ENCODE data around the gene INPP5B. TPM values are rescaled to one million over a fixed set of nuclear protein-coding genes. Genes with fewer than 3 reads are reported as not detected.
A peak's percentile ranks its signal among the peaks of the same experiment; 100 is the strongest.

Gene INPP5B
- total RNA-seq, 3 donors from 2014 or later = 21.5 to 37.9 (median 28.1) TPM

GRCh38 chr1:37865348-37866120 lies 81.3 kb downstream of the INPP5B start:
- Histone ChIP-seq H3K36me3 (ENCODE audit: low read depth) (no peaks in the 10 kb centered on the region), H3K4me1 (ENCODE audit: low read depth) (no peaks in the 10 kb centered on the region), H3K9me3 (no peaks in the 10 kb centered on the region), H3K4me3 (no peak overlapping the region)
- DNase-seq (no peak), ATAC-seq (no peak)
- intact Hi-C loops (cut with DNase I, micrococcal nuclease) = no loop called here
- TF ChIP-seq, protein P1, sequence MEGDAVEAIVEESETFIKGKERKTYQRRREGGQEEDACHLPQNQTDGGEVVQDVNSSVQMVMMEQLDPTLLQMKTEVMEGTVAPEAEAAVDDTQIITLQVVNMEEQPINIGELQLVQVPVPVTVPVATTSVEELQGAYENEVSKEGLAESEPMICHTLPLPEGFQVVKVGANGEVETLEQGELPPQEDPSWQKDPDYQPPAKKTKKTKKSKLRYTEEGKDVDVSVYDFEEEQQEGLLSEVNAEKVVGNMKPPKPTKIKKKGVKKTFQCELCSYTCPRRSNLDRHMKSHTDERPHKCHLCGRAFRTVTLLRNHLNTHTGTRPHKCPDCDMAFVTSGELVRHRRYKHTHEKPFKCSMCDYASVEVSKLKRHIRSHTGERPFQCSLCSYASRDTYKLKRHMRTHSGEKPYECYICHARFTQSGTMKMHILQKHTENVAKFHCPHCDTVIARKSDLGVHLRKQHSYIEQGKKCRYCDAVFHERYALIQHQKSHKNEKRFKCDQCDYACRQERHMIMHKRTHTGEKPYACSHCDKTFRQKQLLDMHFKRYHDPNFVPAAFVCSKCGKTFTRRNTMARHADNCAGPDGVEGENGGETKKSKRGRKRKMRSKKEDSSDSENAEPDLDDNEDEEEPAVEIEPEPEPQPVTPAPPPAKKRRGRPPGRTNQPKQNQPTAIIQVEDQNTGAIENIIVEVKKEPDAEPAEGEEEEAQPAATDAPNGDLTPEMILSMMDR (IDR thresholded peaks at IDR 0.05) = no peak

DNA sequence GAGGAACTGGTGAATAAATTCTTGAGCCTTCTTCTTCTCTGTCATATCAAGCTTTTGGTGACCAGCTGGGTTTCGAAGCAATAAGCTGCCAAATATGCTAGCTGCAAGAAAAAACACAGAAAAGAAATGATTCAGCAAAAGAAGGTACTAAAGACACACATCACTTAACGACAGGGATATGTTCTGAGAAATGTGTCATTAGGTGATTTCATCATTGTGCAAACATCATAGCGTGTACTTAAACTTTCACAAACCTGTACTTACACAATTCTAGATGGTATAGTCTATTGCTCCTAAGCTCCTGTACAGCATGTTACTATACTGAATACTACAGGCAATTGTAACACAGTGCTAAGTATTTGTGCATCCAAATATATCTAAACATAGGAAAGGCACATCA lies 84.5 kb downstream of the INPP5B start:
- intact Hi-C loops (cut with DNase I, micrococcal nuclease) = no loop called here
- Histone ChIP-seq H3K4me1 (ENCODE audit: low read depth) (peaks cover 10% of the 10 kb centered on the region), H3K4me3 (no peak overlapping the region), H3K9me3 (no peaks in the 10 kb centered on the region), H3K36me3 (ENCODE audit: low read depth) (no peaks in the 10 kb centered on the region)
- DNase-seq (no peak), ATAC-seq (no peak)
- TF ChIP-seq, protein P1 (IDR thresholded peaks at IDR 0.05) = no peak

GRCh38 chr1:37861151-37861550 lies 85.7 kb downstream of the INPP5B start:
- intact Hi-C loops (cut with DNase I, micrococcal nuclease) = no loop called here
- DNase-seq (no peak), ATAC-seq (no peak)
- TF ChIP-seq, protein P1 (IDR thresholded peaks at IDR 0.05) = no peak
- Histone ChIP-seq H3K36me3 (ENCODE audit: low read depth) (no peaks in the 10 kb centered on the region), H3K4me1 (ENCODE audit: low read depth) (peaks cover 19% of the 10 kb centered on the region), H3K9me3 (no peaks in the 10 kb centered on the region), H3K4me3 (no peak overlapping the region)

DNA sequence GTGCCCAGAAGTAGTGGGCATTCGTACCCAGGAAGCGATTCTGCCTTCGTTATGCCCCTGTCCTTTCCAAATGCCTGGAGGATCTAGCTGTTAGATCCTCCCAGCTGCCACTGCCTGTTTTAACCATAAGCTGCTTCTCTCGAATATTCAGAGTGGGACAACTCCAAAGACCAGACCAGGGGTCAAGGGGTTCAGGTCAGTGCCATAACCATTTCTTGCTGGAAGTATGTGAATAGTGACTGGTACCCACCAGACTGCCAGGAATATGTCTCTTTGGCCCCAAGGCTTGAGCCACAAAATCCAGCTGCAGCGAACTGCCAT lies 86.5 kb downstream of the INPP5B start:
- Histone ChIP-seq H3K4me1 (ENCODE audit: low read depth) (peaks cover 23% of the 10 kb centered on the region), H3K9me3 (no peaks in the 10 kb centered on the region), H3K4me3 (peak overlapping the region; percentile 79), H3K36me3 (ENCODE audit: low read depth) (no peaks in the 10 kb centered on the region)
- no peak for DNase-seq
- no peak for ATAC-seq
- intact Hi-C loops (cut with DNase I, micrococcal nuclease) = no loop called here
- TF ChIP-seq, protein P1 (IDR thresholded peaks at IDR 0.05) = no peak

- Histone ChIP-seq H3K9me3 (no peaks in the 10 kb centered on the region), H3K36me3 (ENCODE audit: low read depth) (no peaks in the 10 kb centered on the region), H3K4me3 (peak within 1 kb of the TSS; percentile 79), H3K4me1 (ENCODE audit: low read depth) (peaks cover 26% of the 10 kb centered on the region)
- DNase-seq (peak; percentile 97 to 98 (median 97)), ATAC-seq (peak; percentile 98)
- TF ChIP-seq, protein P1 (IDR thresholded peaks at IDR 0.05) = peak; percentile 80
- intact Hi-C loops (cut with DNase I, micrococcal nuclease) = no loop called here
Measured at GRCh38 chr1:37859507-37860345, 87.1 kb downstream of the INPP5B start, which contains the start of gene MTF1. MTF1 (minus strand) TSS chr1:37859592; CDS start chr1:37857658, 1,934 bp downstream.
